OCI-LY1 (cell line): ENCODE measurements around the gene ZBTB24.
"Not testable (repeated sequence)": the region's sequence is repeated elsewhere in the genome, so short reads cannot be mapped to it uniquely, and the experiment has no call there.

Experiments used
- H2AFZ ChIP-seq: fragments of 200-600 bp; sonication (generic), shearing (Covaris generic); 2 replicates; pipeline ENCODE4 v1.6.0; 2014; ENCODE audit warnings: antibody characterized with exemption, mild to moderate bottlenecking, low read length
- H3F3A ChIP-seq: fragments of 200-600 bp; sonication (generic), shearing (Covaris generic); 2 replicates; pipeline ENCODE4 v1.6.0; 2014; ENCODE audit warnings: mild to moderate bottlenecking, antibody characterized with exemption, low read length, moderate library complexity; ENCODE audit not compliant: insufficient read depth
- H3K27ac ChIP-seq: fragments of 200-600 bp; sonication (generic); 2 replicates; pipeline ENCODE4 v1.5.1; 2014; ENCODE audit warnings: low read length, mixed run types, mild to moderate bottlenecking, low read depth; ENCODE audit not compliant: poor library complexity, severe bottlenecking
- H3K27me3 ChIP-seq: fragments of 200-600 bp; sonication (generic); 2 replicates; pipeline ENCODE4 v1.6.0; 2014; ENCODE audit warnings: antibody characterized with exemption, mild to moderate bottlenecking, low read length, moderate library complexity; ENCODE audit not compliant: insufficient read depth
- H3K36me3 ChIP-seq: fragments of 200-600 bp; sonication (generic); 2 replicates; pipeline ENCODE4 v1.6.1; 2014; ENCODE audit warnings: mild to moderate bottlenecking, antibody characterized with exemption, low read length, moderate library complexity, mixed read lengths; ENCODE audit not compliant: insufficient read depth
- H3K4me1 ChIP-seq: fragments of 200-600 bp; sonication (generic); 2 replicates; pipeline ENCODE4 v1.5.1; 2014; ENCODE audit warnings: mild to moderate bottlenecking, low read length, moderate library complexity; ENCODE audit not compliant: insufficient read depth, severe bottlenecking
- H3K4me2 ChIP-seq: fragments of 200-600 bp; sonication (generic), shearing (Covaris generic); 2 replicates; pipeline ENCODE4 v1.6.1; 2014; ENCODE audit warnings: low read length
- H3K4me3 ChIP-seq: fragments of 200-600 bp; sonication (generic); 2 replicates; pipeline ENCODE4 v1.5.1; 2014; ENCODE audit warnings: low read length, low read depth, mild to moderate bottlenecking, mixed read lengths; ENCODE audit not compliant: poor library complexity, severe bottlenecking
- H3K79me2 ChIP-seq: fragments of 200-600 bp; shearing (Covaris generic); 2 replicates; pipeline ENCODE4 v1.6.1; 2016; ENCODE audit warnings: mixed run types, low read length, mixed read lengths; ENCODE audit not compliant: insufficient read depth
- H3K9ac ChIP-seq: fragments of 200-600 bp; sonication (generic), shearing (Covaris generic); 2 replicates; pipeline ENCODE4 v1.6.1; 2014; ENCODE audit warnings: mild to moderate bottlenecking, low read length, mixed read lengths
- H3K9me2 ChIP-seq: fragments of 200-600 bp; sonication (generic), shearing (Covaris generic); 2 replicates; pipeline ENCODE4 v1.6.1; 2014; ENCODE audit warnings: low read depth, mild to moderate bottlenecking, low read length, mixed read lengths
- H3K9me3 ChIP-seq: fragments of 200-600 bp; shearing (Covaris generic); 2 replicates; pipeline ENCODE4 v1.6.1; 2014; ENCODE audit warnings: low read length, mixed read lengths
- H4K20me1 ChIP-seq: fragments of 200-600 bp; sonication (generic), shearing (Covaris generic); 2 replicates; pipeline ENCODE4 v1.6.0; 2016; ENCODE audit warnings: mild to moderate bottlenecking, low read length; ENCODE audit not compliant: insufficient read depth
- EZH2 ChIP-seq: fragments of 200-600 bp; sonication (generic), shearing (Covaris generic); IDR thresholded peaks from 2 replicates; pipeline ENCODE4 v1.8.0; 2017; ENCODE audit warnings: borderline replicate concordance, mixed run types, mild to moderate bottlenecking, antibody characterized with exemption, low read length, moderate library complexity, mixed read lengths
- TF ChIP-seq, protein P1 (sequence below): fragments of 200-600 bp; sonication (generic), shearing (Covaris generic); IDR thresholded peaks from 2 replicates; pipeline ENCODE4 v1.5.1; 2017; ENCODE audit warnings: mild to moderate bottlenecking, antibody characterized with exemption, low read length, moderate library complexity, mixed read lengths

Gene ZBTB24

DNA sequence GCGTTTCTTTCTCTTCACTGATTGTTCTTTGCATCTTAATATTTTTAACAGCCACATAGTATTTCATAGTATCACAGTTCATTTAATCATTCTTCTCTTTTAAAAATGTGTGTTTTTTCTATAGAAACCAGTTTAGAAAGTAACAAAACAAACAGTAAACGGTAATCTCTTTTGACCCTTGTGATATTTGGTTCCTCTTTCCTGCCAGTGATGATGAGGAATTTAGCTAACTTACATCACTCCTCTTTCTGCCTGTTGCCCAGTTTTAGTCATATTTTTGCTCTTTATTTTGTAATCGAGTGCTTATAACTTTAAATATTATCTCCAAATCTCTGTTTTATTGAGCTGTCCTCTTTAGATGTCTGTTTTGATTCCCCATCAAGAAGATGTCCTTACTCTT is 38.1 kb upstream of the ZBTB24 start:
- no peaks in the 10 kb centered on the region; the same call in 1 of the 2 replicates for H3K27me3 ChIP-seq
- no peaks in the 10 kb centered on the region for H3K79me2 ChIP-seq
- TF ChIP-seq, protein P1, sequence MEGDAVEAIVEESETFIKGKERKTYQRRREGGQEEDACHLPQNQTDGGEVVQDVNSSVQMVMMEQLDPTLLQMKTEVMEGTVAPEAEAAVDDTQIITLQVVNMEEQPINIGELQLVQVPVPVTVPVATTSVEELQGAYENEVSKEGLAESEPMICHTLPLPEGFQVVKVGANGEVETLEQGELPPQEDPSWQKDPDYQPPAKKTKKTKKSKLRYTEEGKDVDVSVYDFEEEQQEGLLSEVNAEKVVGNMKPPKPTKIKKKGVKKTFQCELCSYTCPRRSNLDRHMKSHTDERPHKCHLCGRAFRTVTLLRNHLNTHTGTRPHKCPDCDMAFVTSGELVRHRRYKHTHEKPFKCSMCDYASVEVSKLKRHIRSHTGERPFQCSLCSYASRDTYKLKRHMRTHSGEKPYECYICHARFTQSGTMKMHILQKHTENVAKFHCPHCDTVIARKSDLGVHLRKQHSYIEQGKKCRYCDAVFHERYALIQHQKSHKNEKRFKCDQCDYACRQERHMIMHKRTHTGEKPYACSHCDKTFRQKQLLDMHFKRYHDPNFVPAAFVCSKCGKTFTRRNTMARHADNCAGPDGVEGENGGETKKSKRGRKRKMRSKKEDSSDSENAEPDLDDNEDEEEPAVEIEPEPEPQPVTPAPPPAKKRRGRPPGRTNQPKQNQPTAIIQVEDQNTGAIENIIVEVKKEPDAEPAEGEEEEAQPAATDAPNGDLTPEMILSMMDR = no peak
- no peak for TF ChIP-seq EZH2
- H3K4me1 ChIP-seq = no peaks in the 10 kb centered on the region
- H3K9ac ChIP-seq = no peak overlapping the region
- H3K36me3 ChIP-seq = no peaks in the 10 kb centered on the region
- no peak overlapping the region for H3K27ac ChIP-seq
- H3K9me2 ChIP-seq = no peaks in the 10 kb centered on the region
- no peak overlapping the region for H3K4me2 ChIP-seq
- no peak overlapping the region for H2AFZ ChIP-seq
- no peaks in the 10 kb centered on the region for H3F3A ChIP-seq
- H4K20me1 ChIP-seq = no peaks in the 10 kb centered on the region
- no peaks in the 10 kb centered on the region for H3K9me3 ChIP-seq
- H3K4me3 ChIP-seq = no peak overlapping the region

DNA sequence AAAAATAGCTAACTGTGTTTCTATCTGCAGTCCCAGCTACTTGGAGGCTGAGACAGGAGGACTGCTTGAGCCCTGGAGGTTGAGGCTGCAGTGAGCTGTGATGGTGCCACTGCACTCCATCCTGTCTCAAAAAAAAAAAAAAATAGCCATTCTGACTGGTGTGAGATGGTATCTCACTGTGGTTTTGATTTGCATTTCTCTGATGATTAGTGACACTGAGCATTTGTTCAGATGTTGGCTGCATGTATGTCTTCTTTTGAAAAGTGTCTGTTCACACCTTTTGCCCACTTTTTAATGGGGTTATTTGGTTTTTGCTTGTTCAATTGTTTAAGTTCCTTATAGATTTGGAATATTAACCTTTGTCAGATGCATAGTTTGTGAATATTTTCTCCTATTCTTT is 36.6 kb upstream of the ZBTB24 start:
- not testable (repeated sequence) for H3F3A ChIP-seq, H3K27ac ChIP-seq, H3K9me2 ChIP-seq, H2AFZ ChIP-seq, H3K9me3 ChIP-seq, H3K36me3 ChIP-seq, H3K79me2 ChIP-seq, H4K20me1 ChIP-seq, H3K27me3 ChIP-seq, H3K4me2 ChIP-seq, H3K4me3 ChIP-seq, H3K4me1 ChIP-seq, H3K9ac ChIP-seq

DNA sequence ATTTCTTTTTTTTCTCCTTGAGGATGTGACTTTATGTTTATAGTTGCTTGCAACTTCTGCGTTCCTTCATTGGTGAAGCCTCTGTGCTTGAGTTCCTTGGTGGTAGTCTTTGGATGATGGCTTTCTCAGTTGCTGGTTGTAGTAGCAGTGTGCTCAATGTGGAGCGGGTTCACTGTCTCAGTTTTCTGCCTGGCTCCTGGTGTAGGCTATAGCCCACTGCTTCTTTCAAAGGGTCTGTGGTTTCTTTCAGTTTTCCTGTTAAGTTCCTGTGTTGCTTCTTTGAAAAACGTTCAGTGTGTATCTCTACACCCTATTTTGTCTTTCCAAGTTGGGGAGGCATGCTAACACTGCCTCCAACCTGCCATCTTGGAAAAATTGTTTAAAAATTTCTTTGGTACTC is 33.9 kb upstream of the ZBTB24 start:
- no peak overlapping the region for H3K27ac ChIP-seq
- H2AFZ ChIP-seq = no peak overlapping the region
- H3K4me2 ChIP-seq = no peak overlapping the region
- H3K4me1 ChIP-seq = no peaks in the 10 kb centered on the region
- H3K36me3 ChIP-seq = no peaks in the 10 kb centered on the region
- no peak overlapping the region for H3K9ac ChIP-seq
- no peak overlapping the region for H3K4me3 ChIP-seq
- H3K9me2 ChIP-seq = no peaks in the 10 kb centered on the region
- no peaks in the 10 kb centered on the region for H3K9me3 ChIP-seq
- no peaks in the 10 kb centered on the region for H3K27me3 ChIP-seq
- H4K20me1 ChIP-seq = no peaks in the 10 kb centered on the region
- TF ChIP-seq, protein P1 = no peak
- TF ChIP-seq EZH2 = no peak
- no peaks in the 10 kb centered on the region for H3F3A ChIP-seq
- H3K79me2 ChIP-seq = no peaks in the 10 kb centered on the region

DNA sequence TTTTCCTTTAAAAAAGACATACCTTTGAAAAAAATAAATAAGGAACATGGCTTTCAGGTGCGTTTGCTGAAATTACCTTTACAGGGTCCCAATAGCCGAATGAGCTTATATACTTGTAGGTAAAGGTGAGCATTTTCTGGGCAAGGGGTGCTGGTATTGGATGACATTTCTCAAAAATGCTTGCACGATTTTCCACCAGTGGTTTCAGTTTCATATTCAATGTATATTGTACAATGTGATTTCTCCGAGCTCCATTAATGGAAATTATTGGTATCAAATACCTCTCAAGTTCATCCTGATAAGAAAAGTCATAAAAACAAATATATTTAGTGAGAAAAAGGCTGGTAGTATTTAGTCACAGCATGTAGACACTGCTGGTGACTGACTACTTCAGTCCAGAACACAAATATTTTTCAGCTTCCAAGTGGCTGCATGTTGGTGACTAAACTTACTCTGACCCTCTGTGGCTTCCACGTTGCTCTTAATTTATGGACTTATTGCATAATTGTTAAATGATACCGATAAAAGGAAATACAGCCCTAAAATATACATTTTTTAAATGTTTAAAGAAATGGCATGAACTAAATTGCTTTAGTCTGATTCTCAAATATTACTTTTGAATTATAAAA is 32.9 kb upstream of the ZBTB24 start:
- no peak overlapping the region for H3K4me3 ChIP-seq
- no peak overlapping the region; the same call in 1 of the 2 replicates for H2AFZ ChIP-seq
- peak overlapping the region; percentile 23 for H3K4me2 ChIP-seq

More for the DNA sequence above, 32.9 kb upstream of the ZBTB24 start:
- no peaks in the 10 kb centered on the region for H3K27me3 ChIP-seq
- H3K4me1 ChIP-seq = no peaks in the 10 kb centered on the region
- no peaks in the 10 kb centered on the region for H4K20me1 ChIP-seq
- no peaks in the 10 kb centered on the region for H3K9me3 ChIP-seq
- no peaks in the 10 kb centered on the region for H3K36me3 ChIP-seq
- TF ChIP-seq EZH2 = no peak
- TF ChIP-seq, protein P1 = no peak
- no peak overlapping the region for H3K27ac ChIP-seq
- no peaks in the 10 kb centered on the region for H3F3A ChIP-seq
- H3K9ac ChIP-seq = no peak overlapping the region
- no peaks in the 10 kb centered on the region for H3K79me2 ChIP-seq
- no peaks in the 10 kb centered on the region for H3K9me2 ChIP-seq
